CD4-positive, alpha-beta T cell treated with Interleukin-10 for 1 hour (primary cell): Measurements from ENCODE around the gene ALDH2.
"Not testable (repeated sequence)": the region's sequence is repeated elsewhere in the genome, so short reads cannot be mapped to it uniquely, and the experiment has no call there.

Experiments used
- DNase-seq: peaks from one replicate; pipeline ENCODE4 v3.0.0-alpha.2; 2020

The ALDH2 gene

GRCh38 chr12:111766608-111767361 is at the start of gene ALDH2:
Gene ALDH2, plus strand, starts transcription at chr12:111766933. Its CDS starts 50 bp downstream, at chr12:111766983.
- peak; percentile 11 for DNase-seq

- DNase-seq, result not testable (repeated sequence)
Measured at GRCh38 chr12:111719316-111719715, 47.4 kb upstream of the ALDH2 start.

- no peak for DNase-seq
Measured at GRCh38 chr12:111720457-111720856, 46.3 kb upstream of the ALDH2 start.

GRCh38 chr12:111723646-111724360 is 42.9 kb upstream of the ALDH2 start:
- DNase-seq, result not testable (repeated sequence)

- no peak for DNase-seq
Measured at GRCh38 chr12:111728795-111729194, 37.9 kb upstream of the ALDH2 start.

GRCh38 chr12:111730420-111730819 is 36.3 kb upstream of the ALDH2 start:
- no peak for DNase-seq

GRCh38 chr12:111732786-111733185 is 33.9 kb upstream of the ALDH2 start:
- no peak for DNase-seq

- DNase-seq, result no peak
Measured at GRCh38 chr12:111733340-111733915, 33.3 kb upstream of the ALDH2 start.

- not testable (repeated sequence) for DNase-seq
Measured at GRCh38 chr12:111739524-111739923, 27.2 kb upstream of the ALDH2 start.

- no peak for DNase-seq
Measured at GRCh38 chr12:111741235-111741812, 25.4 kb upstream of the ALDH2 start.

- DNase-seq, result no peak
Measured at GRCh38 chr12:111745211-111745610, 21.5 kb upstream of the ALDH2 start.

- DNase-seq, result no peak
Measured at GRCh38 chr12:111747333-111747732, 19.4 kb upstream of the ALDH2 start.

GRCh38 chr12:111748151-111748672 is 18.5 kb upstream of the ALDH2 start:
- no peak for DNase-seq

GRCh38 chr12:111748867-111749266 is 17.9 kb upstream of the ALDH2 start:
- no peak for DNase-seq

GRCh38 chr12:111749391-111749790 is 17.3 kb upstream of the ALDH2 start:
- no peak for DNase-seq

- DNase-seq, result no peak
Measured at GRCh38 chr12:111753144-111753881, 13.4 kb upstream of the ALDH2 start.

GRCh38 chr12:111754671-111755070 is 12.1 kb upstream of the ALDH2 start:
- DNase-seq, result no peak

GRCh38 chr12:111756196-111756595 is 10.5 kb upstream of the ALDH2 start:
- no peak for DNase-seq

- no peak for DNase-seq
Measured at GRCh38 chr12:111756681-111757080, 10.1 kb upstream of the ALDH2 start.

GRCh38 chr12:111757361-111758119 is 9.2 kb upstream of the ALDH2 start:
- DNase-seq, result no peak

GRCh38 chr12:111758120-111758561 is 8.6 kb upstream of the ALDH2 start:
- no peak for DNase-seq

GRCh38 chr12:111759271-111759670 is 7.5 kb upstream of the ALDH2 start:
- DNase-seq, result no peak
